H9 (cell line): ENCODE data around the gene C3orf22. TPM values are rescaled to one million over a fixed set of nuclear protein-coding genes. Genes with fewer than 3 reads are reported as not detected.

Experiments
- DNase-seq: peaks from one replicate; pipeline ENCODE4 v3.0.0-alpha.2; 2017
- H2AFZ ChIP-seq: one replicate; pipeline ENCODE4 v1.6.1; 2013; ENCODE audit warnings: mild to moderate bottlenecking, low read length, control low read depth, moderate library complexity
- H2AK5ac ChIP-seq: 2 replicates; pipeline ENCODE4 v1.6.1; 2013; ENCODE audit warnings: low read length, control low read depth, mixed read lengths; ENCODE audit not compliant: insufficient read length
- H2BK120ac ChIP-seq: one replicate; pipeline ENCODE4 v1.6.1; 2013; ENCODE audit warnings: low read depth, mild to moderate bottlenecking, low read length, control low read depth, inconsistent platforms; ENCODE audit not compliant: poor library complexity, severe bottlenecking
- H2BK12ac ChIP-seq: 2 replicates; pipeline ENCODE4 v1.6.1; 2013; ENCODE audit warnings: low read length, control low read depth, mixed read lengths, low read depth; ENCODE audit not compliant: insufficient read length
- H2BK15ac ChIP-seq: 2 replicates; pipeline ENCODE4 v1.6.1; 2013; ENCODE audit warnings: low read depth, low read length, control low read depth
- H2BK20ac ChIP-seq: one replicate; pipeline ENCODE4 v1.6.1; 2013; ENCODE audit warnings: low read depth, mild to moderate bottlenecking, low read length, control low read depth, inconsistent platforms; ENCODE audit not compliant: poor library complexity, severe bottlenecking
- H2BK5ac ChIP-seq: 2 replicates; pipeline ENCODE4 v1.6.1; 2013; ENCODE audit warnings: low read length, control low read depth, mixed read lengths; ENCODE audit not compliant: insufficient read length
- H3K14ac ChIP-seq: 2 replicates; pipeline ENCODE4 v1.6.1; 2013; ENCODE audit warnings: low read length, control low read depth; ENCODE audit not compliant: insufficient read depth
- H3K18ac ChIP-seq: 2 replicates; pipeline ENCODE4 v1.6.1; 2013; ENCODE audit warnings: low read depth, mild to moderate bottlenecking, mixed read lengths, low read length, control low read depth; ENCODE audit not compliant: insufficient read length
- H3K23ac ChIP-seq: 2 replicates; pipeline ENCODE4 v1.6.1; 2013; ENCODE audit warnings: low read length, control low read depth, mixed read lengths, low read depth; ENCODE audit not compliant: insufficient read length
- H3K23me2 ChIP-seq: 2 replicates; pipeline ENCODE4 v1.6.1; 2013; ENCODE audit warnings: low read depth, mild to moderate bottlenecking, mixed read lengths, low read length, control low read depth; ENCODE audit not compliant: insufficient read length, poor library complexity, severe bottlenecking
- H3K27ac ChIP-seq: 2 replicates; pipeline ENCODE4 v1.5.1; 2013; ENCODE audit warnings: low read length, control low read depth, mixed read lengths, low read depth; ENCODE audit not compliant: insufficient read length
- H3K27me3 ChIP-seq: 2 replicates; pipeline ENCODE4 v1.6.1; 2013; ENCODE audit warnings: low read length, control low read depth, inconsistent platforms; ENCODE audit not compliant: insufficient read depth
- H3K4ac ChIP-seq: 2 replicates; pipeline ENCODE4 v1.6.1; 2013; ENCODE audit warnings: low read depth, mild to moderate bottlenecking, control low read depth, inconsistent platforms, low read length, moderate library complexity
- H3K4me1 ChIP-seq: 2 replicates; pipeline ENCODE4 v1.6.1; 2013; ENCODE audit warnings: low read length, control low read depth, inconsistent platforms; ENCODE audit not compliant: insufficient read depth
- H3K4me2 ChIP-seq: 2 replicates; pipeline ENCODE4 v1.6.1; 2013; ENCODE audit warnings: low read length, control low read depth, mixed read lengths; ENCODE audit not compliant: insufficient read length, insufficient read depth
- H3K56ac ChIP-seq: 2 replicates; pipeline ENCODE4 v1.6.1; 2013; ENCODE audit warnings: low read depth, mild to moderate bottlenecking, mixed read lengths, low read length, control low read depth; ENCODE audit not compliant: insufficient read length
- H3K79me1 ChIP-seq: 2 replicates; pipeline ENCODE4 v1.6.1; 2013; ENCODE audit warnings: low read depth, mild to moderate bottlenecking, moderate library complexity, low read length, control low read depth, inconsistent platforms; ENCODE audit not compliant: insufficient read depth, poor library complexity, severe bottlenecking
- H3K79me2 ChIP-seq: 2 replicates; pipeline ENCODE4 v1.6.1; 2013; ENCODE audit warnings: low read length, control low read depth, inconsistent platforms; ENCODE audit not compliant: insufficient read depth
- H3K9ac ChIP-seq: 2 replicates; pipeline ENCODE4 v1.6.1; 2013; ENCODE audit warnings: low read length, control low read depth, mixed read lengths; ENCODE audit not compliant: insufficient read length; ENCODE audit errors: extremely low read depth
- H3K9me3 ChIP-seq: one replicate; pipeline ENCODE4 v1.6.1; 2013; ENCODE audit warnings: low read depth, low read length, inconsistent platforms; ENCODE audit not compliant: control insufficient read depth
- H3T11ph ChIP-seq: one replicate; pipeline ENCODE4 v1.6.1; 2013; ENCODE audit warnings: mild to moderate bottlenecking, low read length, control low read depth, inconsistent platforms
- H4K20me1 ChIP-seq: one replicate; pipeline ENCODE4 v1.6.1; 2013; ENCODE audit not compliant: control insufficient read depth, insufficient read length, insufficient read depth
- H4K5ac ChIP-seq: 2 replicates; pipeline ENCODE4 v1.6.1; 2013; ENCODE audit warnings: low read depth, mild to moderate bottlenecking, mixed read lengths, low read length, control low read depth; ENCODE audit not compliant: insufficient read length
- H4K8ac ChIP-seq: replicated peaks from 2 replicates; pipeline ENCODE4 v1.6.1; 2013; ENCODE audit warnings: low read length, control low read depth, mixed read lengths, low read depth; ENCODE audit not compliant: insufficient read length
- H4K91ac ChIP-seq: 2 replicates; pipeline ENCODE4 v1.6.1; 2013; ENCODE audit warnings: low read depth, mild to moderate bottlenecking, moderate library complexity, mixed read lengths, low read length, control low read depth; ENCODE audit not compliant: insufficient read length
- H3K27ac Mint-ChIP-seq, 3 experiments: 2 replicates in 2 of 3; 3 replicates in 1 of 3; pipeline ENCODE4 v1.8.0; 2020 to 2021; ENCODE audit warnings: mixed read lengths in 3 of 3, mild to moderate bottlenecking in 1 of 3, moderate library complexity in 1 of 3
- H3K27me3 Mint-ChIP-seq: 2 replicates; pipeline ENCODE4 v1.8.0; 2021; ENCODE audit warnings: low read depth, mild to moderate bottlenecking, moderate library complexity, mixed read lengths
- H3K36me3 Mint-ChIP-seq, 3 experiments: 2 replicates in 2 of 3; 3 replicates in 1 of 3; pipeline ENCODE4 v1.8.0; 2020 to 2021; ENCODE audit warnings: low read depth in 3 of 3, mixed read lengths in 3 of 3; ENCODE audit not compliant: insufficient read depth in 1 of 3
- H3K4me1 Mint-ChIP-seq, 2 experiments: 2 replicates each; pipeline ENCODE4 v1.8.0; 2020; ENCODE audit warnings: mixed read lengths in 2 of 2
- H3K4me3 Mint-ChIP-seq, 2 experiments: 2 replicates in 1 of 2; 3 replicates in 1 of 2; pipeline ENCODE4 v1.8.0; 2020 to 2021; ENCODE audit warnings: mild to moderate bottlenecking in 2 of 2, mixed read lengths in 2 of 2, moderate library complexity in 1 of 2
- H3K9me3 Mint-ChIP-seq, 2 experiments: 2 replicates in 1 of 2; 3 replicates in 1 of 2; pipeline ENCODE4 v1.8.0; 2020; ENCODE audit warnings: mild to moderate bottlenecking in 2 of 2, mixed read lengths in 2 of 2, moderate library complexity in 1 of 2
- CTCF ChIP-seq: fragments of 200-600 bp; sonication (generic); conservative IDR thresholded peaks from 3 replicates; pipeline ENCODE4 v1.8.0; 2021; ENCODE audit warnings: antibody characterized with exemption, mild to moderate bottlenecking
- WGBS: extraction: QIAGEN DNeasy Blood & Tissue Kit; methylation state at CpG from one replicate; pipeline ENCODE4 v1.1.7; 2013; ENCODE audit warnings: missing lambda C conversion rate, low lambda C conversion rate, mixed read lengths; ENCODE audit not compliant: insufficient read length; ENCODE audit errors: extremely low coverage; 5-methylcytosine and 5-hydroxymethylcytosine counted together
- total RNA-seq: library from RNA; stranded (reverse); gene quantifications from 2 replicates; pipeline ENCODE4 v1.2.1, GENCODE V29; 2021

The C3orf22 gene
- total RNA-seq, 1 experiment from 2014 or later, result not detected

DNA sequence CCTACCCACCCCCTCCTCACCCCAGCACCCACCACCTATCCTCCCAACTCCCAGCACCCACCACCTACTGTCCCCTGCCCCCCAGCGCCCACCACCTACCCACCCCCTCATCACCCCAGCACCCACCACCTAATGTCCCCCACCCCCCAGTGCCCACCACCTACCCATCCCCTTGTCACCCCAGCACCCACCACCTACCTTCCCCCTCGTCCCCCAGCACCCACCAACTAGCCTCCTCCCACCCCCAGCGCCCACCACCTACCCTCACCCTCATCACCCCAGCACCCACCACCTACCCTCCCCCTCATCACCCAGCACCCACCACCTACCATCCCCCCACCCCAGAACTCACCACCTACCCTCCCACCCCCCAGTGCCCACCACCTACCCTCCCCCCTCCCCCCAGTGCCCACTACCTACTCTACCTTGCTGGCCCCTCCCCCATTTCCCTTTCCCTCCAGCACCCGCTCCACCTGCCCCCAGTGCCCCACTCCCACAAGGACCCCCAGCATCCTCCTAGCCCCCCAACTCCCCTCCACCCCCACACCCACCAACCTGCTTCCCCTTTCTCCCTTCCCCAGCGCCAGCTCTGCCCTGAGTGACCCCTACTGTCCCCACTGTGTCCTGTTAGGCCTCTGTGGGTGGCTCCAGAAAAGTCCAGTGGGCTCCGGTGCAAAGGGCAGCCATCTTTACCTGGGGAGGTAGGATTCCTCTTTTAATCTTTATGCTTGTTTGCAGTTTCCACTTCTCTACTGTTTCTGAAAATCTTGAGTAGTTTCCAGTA is 42.4 kb downstream of the C3orf22 start:
- Histone ChIP-seq H3K56ac (no peak overlapping the region), H3K27ac (no peak overlapping the region), H3K9ac (no peak overlapping the region), H2BK20ac (no peak overlapping the region), H2BK12ac (no peak overlapping the region), H3K79me2 (no peaks in the 10 kb centered on the region), H2AFZ (no peak overlapping the region), H3K79me1 (no peaks in the 10 kb centered on the region), H3T11ph (no peak overlapping the region), H3K18ac (no peak overlapping the region), H4K91ac (no peak overlapping the region), H2AK5ac (no peak overlapping the region), H4K20me1 (no peaks in the 10 kb centered on the region), H3K23me2 (no peaks in the 10 kb centered on the region), H4K8ac (no peak overlapping the region), H4K5ac (no peak overlapping the region), H2BK5ac (no peak overlapping the region), H2BK15ac (no peak overlapping the region), H3K4ac (no peak overlapping the region), H3K27me3 (no peaks in the 10 kb centered on the region), H2BK120ac (no peak overlapping the region), H3K4me1 (no peaks in the 10 kb centered on the region), H3K23ac (no peak overlapping the region), H3K9me3 (no peaks in the 10 kb centered on the region), H3K14ac (no peak overlapping the region), H3K4me2 (no peak overlapping the region)
- TF ChIP-seq CTCF, result no peak
- no peaks in the 10 kb centered on the region for H3K9me3 Mint-ChIP-seq
- H3K27ac Mint-ChIP-seq, result no peak overlapping the region
- no CpG with 5 or more reads among the region's 6 CpGs for WGBS
- no peak overlapping the region for H3K4me3 Mint-ChIP-seq
- H3K27me3 Mint-ChIP-seq, result peaks cover 1% of the 10 kb centered on the region
- H3K36me3 Mint-ChIP-seq, result no peaks in the 10 kb centered on the region
- H3K4me1 Mint-ChIP-seq, result 0 out of 4 replicates have a peak, but pooled peaks cover 0 to 4% of the 10 kb centered on the region in 2 experiments
- DNase-seq, result no peak
